ENCODE data around the gene FXN. TPM values are rescaled to one million over a fixed set of nuclear protein-coding genes. Genes with fewer than 3 reads are reported as not detected.

Gene FXN
- total RNA-seq, 1 experiment from 2014 or later: 24.1 TPM

DNA sequence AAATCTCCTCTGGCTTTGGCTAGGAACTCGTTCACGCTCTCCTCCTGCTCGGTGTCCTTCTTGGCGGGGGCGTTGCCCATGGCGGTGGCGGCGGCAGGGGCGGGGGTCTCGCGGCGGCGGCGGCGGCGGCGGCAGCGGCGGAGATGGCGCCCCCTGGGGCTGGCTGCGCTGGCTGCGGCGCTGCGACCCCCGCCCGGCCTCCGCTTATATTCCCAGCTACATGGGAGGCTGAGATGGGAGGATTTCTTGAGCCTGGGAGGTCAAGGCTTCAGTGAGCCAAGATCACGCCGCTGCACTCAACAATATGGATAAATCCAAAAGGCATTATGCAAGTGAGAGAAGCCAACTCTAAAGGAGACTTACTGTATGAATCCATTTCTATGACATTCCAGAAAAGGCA lies 21.5 kb upstream of the FXN start, which contains the start of gene PRKACG:
TSS of gene PRKACG (minus strand) at position 101 of the 400 bp plus-strand sequence. CDS start at position 80, 21 bp downstream.
- Histone ChIP-seq H4K20me1 (ENCODE audit: insufficient read depth) (no peaks in the 10 kb centered on the region), H3K4me1 (ENCODE audit: control insufficient read depth in 1 of 2, insufficient read depth in 2 of 2, low read length in 2 of 2) (no peaks in the 10 kb centered on the region), H2AFZ (ENCODE audit: low read depth, low read length, poor library complexity, severe bottlenecking) (no peak within 1 kb of the TSS), H3K9me3 (ENCODE audit: control insufficient read depth in 1 of 2, insufficient read depth in 1 of 2, low read depth in 1 of 2, low read length in 2 of 2) (no peaks in the 10 kb centered on the region), H3K4me3 (replicated peaks in 1 of 2; ENCODE audit: low read depth in 1 of 2, low read length in 2 of 2) (no peak within 1 kb of the TSS), H3K4me2 (ENCODE audit: low read length) (no peak within 1 kb of the TSS), H3K9me2 (ENCODE audit: insufficient read depth) (no peaks in the 10 kb centered on the region), H3K79me2 (ENCODE audit: insufficient read depth, low read length) (no peaks in the 10 kb centered on the region), H3K27ac (ENCODE audit: low read depth, low read length) (no peak within 1 kb of the TSS), H3K36me3 (ENCODE audit: control insufficient read depth in 1 of 2, insufficient read depth in 2 of 2, low read length in 2 of 2) (no peaks in the 10 kb centered on the region), H3K27me3 (ENCODE audit: insufficient read depth, low read length) (0 out of 2 replicates have a peak, but pooled peaks cover 6% of the 10 kb centered on the region), H3K9ac (ENCODE audit: low read length) (no peak within 1 kb of the TSS)
- ChIA-PET RAD21 (ENCODE audit: low non-redundant PET in 1 of 2, low total read pairs in 2 of 2, uncharacterized antibody in 2 of 2, unreplicated experiment in 2 of 2) (no interaction called here), CTCF (no interaction called here), POLR2A (no interaction called here)
- TF ChIP-seq CEBPB (IDR thresholded peaks at IDR 0.05; ENCODE audit: low read depth) (no peak), TCF7L2 (IDR thresholded peaks at IDR 0.05; ENCODE audit: borderline replicate concordance, extremely low read depth, insufficient read depth, insufficient read length) (no peak), EZH2phosphoT487 (IDR thresholded peaks at IDR 0.05; ENCODE audit: borderline replicate concordance) (no peak), EZH2 (IDR thresholded peaks at IDR 0.05) (no peak), FOSL1 (IDR thresholded peaks at IDR 0.05; ENCODE audit: low read depth) (no peak), SP1 (IDR thresholded peaks at IDR 0.05; ENCODE audit: low read depth) (no peak), CBX3 (IDR thresholded peaks at IDR 0.05; ENCODE audit: low read depth) (no peak), EGR1 (IDR thresholded peaks at IDR 0.05; ENCODE audit: low read depth) (no peak), POLR2AphosphoS5 (IDR thresholded peaks at IDR 0.05; ENCODE audit: low read depth, low read length) (no peak)
- TF ChIP-seq, protein P1, sequence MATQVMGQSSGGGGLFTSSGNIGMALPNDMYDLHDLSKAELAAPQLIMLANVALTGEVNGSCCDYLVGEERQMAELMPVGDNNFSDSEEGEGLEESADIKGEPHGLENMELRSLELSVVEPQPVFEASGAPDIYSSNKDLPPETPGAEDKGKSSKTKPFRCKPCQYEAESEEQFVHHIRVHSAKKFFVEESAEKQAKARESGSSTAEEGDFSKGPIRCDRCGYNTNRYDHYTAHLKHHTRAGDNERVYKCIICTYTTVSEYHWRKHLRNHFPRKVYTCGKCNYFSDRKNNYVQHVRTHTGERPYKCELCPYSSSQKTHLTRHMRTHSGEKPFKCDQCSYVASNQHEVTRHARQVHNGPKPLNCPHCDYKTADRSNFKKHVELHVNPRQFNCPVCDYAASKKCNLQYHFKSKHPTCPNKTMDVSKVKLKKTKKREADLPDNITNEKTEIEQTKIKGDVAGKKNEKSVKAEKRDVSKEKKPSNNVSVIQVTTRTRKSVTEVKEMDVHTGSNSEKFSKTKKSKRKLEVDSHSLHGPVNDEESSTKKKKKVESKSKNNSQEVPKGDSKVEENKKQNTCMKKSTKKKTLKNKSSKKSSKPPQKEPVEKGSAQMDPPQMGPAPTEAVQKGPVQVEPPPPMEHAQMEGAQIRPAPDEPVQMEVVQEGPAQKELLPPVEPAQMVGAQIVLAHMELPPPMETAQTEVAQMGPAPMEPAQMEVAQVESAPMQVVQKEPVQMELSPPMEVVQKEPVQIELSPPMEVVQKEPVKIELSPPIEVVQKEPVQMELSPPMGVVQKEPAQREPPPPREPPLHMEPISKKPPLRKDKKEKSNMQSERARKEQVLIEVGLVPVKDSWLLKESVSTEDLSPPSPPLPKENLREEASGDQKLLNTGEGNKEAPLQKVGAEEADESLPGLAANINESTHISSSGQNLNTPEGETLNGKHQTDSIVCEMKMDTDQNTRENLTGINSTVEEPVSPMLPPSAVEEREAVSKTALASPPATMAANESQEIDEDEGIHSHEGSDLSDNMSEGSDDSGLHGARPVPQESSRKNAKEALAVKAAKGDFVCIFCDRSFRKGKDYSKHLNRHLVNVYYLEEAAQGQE (IDR thresholded peaks at IDR 0.05; ENCODE audit: low read depth): no peak
- TF ChIP-seq, protein P2, sequence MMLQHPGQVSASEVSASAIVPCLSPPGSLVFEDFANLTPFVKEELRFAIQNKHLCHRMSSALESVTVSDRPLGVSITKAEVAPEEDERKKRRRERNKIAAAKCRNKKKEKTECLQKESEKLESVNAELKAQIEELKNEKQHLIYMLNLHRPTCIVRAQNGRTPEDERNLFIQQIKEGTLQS (IDR thresholded peaks at IDR 0.05): no peak
- ATAC-seq (no peak), DNase-seq (ENCODE audit: low read depth, low spot score) (no peak)
- BruUV-seq (replicated peaks): no TSS peak
- intact Hi-C loops (cut with micrococcal nuclease): no loop called here

Data from HCT116 (cell line).